GM20431 (cell line): Measurements from ENCODE around the gene TMEM132C.

ENCODE experiments used
- in situ Hi-C: fragments of 300-500 bp; cut with MseI, MboI; formaldehyde crosslinking; loops from one replicate; pipeline ENCODE4 v1.15.0; 2020; ENCODE audit warnings: low sequenced_read_pairs; ENCODE audit not compliant: unreplicated experiment

Gene TMEM132C

DNA sequence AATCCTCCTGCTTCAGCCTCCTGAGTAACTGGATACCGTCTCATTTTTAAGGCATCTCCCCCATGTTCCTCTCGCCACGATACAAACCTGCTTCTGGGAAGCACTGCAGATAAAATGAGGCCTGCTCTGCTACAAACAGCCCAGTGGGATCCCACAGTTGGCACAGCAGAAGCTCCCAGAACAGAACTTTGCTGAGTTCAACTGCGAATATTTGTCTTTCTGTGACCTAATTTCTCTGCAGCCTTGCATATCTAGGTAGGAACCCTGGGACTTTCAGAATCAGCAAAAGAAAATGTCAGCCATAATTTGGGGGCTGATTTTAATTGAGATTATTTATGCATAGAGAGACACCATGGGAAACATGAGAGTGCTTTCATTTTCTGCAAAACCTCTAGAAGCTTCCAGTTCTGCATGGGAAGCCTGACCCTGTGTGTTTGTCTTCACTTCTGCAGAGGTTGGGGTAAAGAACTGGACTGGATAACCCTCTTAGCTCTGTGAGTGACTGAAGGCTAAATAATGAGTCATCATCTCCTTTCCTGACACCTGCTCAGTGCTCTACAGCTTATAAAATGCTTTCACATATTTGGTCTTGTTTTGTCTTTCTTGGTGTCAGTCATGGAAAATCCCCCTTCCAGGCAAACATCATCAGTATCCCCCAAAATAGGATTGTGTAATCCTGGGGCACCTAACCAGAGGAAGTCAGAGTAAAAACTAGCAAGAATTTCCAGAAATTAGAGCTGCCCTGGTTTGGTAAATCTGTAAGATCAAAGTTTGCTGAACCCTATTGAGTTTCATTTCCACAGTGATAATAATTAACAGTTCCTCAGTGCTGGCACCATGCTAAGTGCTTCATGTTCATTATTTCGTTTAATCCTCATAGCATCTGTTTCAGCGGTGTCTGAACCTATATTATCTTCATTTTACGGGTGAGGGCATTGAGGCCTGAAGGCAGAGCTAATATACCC, 371.0 kb downstream of the TMEM132C start:
- in situ Hi-C loops, result no loop called here

DNA sequence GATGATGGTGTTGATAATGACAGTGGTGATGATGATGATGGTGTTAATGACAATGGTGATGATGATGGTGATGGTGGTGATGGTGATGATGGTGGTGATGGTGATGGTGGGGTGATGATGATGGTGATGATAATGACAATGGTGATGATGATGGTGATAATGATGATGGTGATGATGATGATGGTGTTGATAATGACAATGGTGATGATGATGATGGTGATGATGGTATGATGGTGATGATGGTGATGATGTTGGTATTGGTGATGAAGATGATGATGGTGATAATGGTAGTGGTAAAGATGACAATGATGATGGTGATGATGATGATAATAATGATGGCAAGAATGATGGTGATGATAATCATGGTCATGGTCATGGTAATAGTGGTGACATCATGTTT, 372.1 kb downstream of the TMEM132C start:
- in situ Hi-C loops, result no loop called here

GRCh38 chr12:128643155-128643554, 376.2 kb downstream of the TMEM132C start:
- in situ Hi-C loops, result no loop called here

DNA sequence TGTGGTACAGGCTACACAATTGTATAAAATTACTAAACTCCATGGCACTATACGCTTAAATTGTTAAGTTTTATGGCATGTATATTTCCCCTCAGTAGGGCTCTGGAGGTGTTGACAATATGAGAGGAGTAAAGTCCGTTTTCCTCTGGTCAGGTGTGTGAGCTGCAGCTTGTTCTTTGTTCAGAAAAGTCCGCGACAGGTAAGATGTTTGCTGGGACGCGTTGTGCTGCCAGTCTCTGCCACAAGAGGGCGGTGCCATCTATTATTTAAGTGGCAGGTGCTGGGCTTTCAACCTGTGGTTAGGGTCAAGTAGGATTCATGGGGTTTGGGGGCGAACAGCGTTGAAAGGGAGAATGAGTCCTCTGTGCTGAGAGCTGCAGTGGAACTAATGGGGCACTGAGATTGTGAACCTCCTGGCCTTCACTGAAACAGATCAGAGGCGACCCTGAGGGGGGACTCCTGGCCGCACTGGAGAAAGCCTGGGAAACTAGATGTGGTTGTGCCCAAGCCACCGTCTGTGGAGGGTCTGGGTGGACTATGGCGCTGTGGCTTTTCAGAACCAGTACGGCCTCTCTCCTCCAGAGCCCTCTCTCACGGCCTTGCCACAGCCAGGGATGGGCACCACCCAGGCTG, 377.8 kb downstream of the TMEM132C start:
- in situ Hi-C loops, result no loop called here

GRCh38 chr12:128649902-128650301, 382.9 kb downstream of the TMEM132C start:
- in situ Hi-C loops, result no loop called here

GRCh38 chr12:128652136-128652751, 385.3 kb downstream of the TMEM132C start:
- in situ Hi-C loops, result no loop called here

- in situ Hi-C loops, result no loop called here
Observed at GRCh38 chr12:128654468-128654867, 387.5 kb downstream of the TMEM132C start.

DNA sequence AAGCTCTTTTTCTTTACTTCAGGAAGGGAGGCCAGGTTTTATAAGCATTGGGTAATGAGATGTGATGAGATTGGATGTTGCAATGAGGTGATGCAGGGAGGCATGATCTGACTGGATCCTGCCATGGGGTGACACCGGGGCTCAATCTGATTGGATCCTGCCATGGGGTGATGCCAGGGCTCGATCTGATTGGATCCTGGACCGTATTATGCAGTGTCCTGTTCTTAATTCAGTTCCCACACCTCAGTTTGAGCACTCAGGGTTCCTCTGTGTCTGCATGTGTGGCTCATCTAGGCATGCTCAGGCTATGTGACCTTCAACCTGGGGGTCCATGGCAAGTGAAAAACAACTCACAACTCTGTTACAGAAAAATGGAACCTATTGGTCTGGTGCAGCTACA, 390.4 kb downstream of the TMEM132C start:
- in situ Hi-C loops, result no loop called here

DNA sequence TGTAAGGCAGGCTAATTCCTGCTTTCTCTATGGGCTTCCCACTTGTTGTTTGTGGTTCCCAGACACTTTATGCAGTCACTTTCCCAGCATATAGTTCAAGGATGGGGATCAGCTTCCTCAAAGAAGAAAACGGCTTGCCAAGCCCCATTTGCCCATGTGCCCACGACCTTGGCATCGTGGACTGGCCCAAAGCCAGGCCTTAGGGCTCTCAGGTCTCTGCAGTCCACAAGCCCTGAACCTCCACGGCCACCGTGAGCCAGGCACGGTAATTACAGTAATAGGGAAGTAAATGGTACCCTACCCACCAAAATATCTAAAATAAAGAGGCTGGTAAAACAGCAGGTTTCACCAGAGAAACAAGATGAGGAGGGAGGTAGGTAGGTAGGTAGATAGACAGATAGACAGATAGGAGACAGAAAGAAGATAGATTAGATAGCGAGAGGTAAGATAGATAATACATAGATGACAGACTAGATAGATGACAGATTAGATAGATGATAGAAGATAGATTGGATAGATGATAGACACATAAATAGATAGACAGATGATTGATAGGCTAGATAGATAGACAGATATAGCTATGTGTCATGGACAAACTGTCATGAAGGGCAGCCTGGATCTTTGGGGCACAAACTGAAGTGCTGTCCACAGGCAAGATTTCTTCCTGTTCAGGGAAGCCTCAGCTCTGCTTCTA, 393.7 kb downstream of the TMEM132C start:
- in situ Hi-C loops, result no loop called here

GRCh38 chr12:128661226-128661569, 394.2 kb downstream of the TMEM132C start:
- in situ Hi-C loops, result no loop called here

- in situ Hi-C loops, result no loop called here
Observed at GRCh38 chr12:128662101-128662500, 395.1 kb downstream of the TMEM132C start.

DNA sequence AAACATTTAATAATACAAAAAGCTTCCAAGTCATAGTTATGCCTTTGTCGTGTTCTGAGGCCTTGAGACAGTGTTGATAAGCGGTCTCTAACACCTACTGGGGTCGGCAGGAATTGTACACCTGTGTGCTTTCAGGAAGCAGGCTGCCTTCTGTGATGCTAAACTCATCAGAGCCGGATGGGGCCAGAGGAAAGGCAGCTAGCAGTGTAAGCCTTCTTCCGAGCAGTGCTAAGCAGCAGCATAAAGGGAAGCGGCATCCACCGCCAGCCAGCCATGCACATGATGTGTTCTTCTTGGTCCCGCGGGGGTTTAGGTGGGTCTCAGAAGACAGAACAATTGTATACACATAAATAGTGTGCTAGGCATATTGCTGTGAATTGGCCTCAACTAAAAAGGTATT, 397.5 kb downstream of the TMEM132C start:
- in situ Hi-C loops, result no loop called here

- in situ Hi-C loops, result no loop called here
Observed at GRCh38 chr12:128667193-128667592, 400.2 kb downstream of the TMEM132C start.

- in situ Hi-C loops, result no loop called here
Observed at GRCh38 chr12:128671528-128672042, 404.6 kb downstream of the TMEM132C start.

DNA sequence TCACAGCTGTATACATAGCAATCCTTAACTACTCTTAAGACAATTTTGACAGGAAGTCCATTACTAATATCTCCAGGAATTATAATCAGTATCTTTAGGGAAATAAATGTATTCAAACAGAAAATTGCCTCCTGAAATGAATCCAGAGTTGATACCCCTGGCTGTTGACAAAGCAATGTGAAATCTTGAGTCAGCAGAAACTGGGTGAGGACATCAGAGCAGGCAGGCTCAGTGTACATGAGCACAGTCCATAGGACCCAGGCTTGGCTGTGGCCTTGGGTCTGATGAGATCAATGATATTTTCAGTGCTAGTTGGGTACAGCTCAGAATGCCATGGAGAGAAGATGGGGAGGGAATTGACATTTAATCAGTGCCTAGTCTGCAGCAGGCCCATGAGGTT, 405.5 kb downstream of the TMEM132C start:
- in situ Hi-C loops, result no loop called here

- in situ Hi-C loops, result no loop called here
Observed at GRCh38 chr12:128672893-128673292, 405.9 kb downstream of the TMEM132C start.

DNA sequence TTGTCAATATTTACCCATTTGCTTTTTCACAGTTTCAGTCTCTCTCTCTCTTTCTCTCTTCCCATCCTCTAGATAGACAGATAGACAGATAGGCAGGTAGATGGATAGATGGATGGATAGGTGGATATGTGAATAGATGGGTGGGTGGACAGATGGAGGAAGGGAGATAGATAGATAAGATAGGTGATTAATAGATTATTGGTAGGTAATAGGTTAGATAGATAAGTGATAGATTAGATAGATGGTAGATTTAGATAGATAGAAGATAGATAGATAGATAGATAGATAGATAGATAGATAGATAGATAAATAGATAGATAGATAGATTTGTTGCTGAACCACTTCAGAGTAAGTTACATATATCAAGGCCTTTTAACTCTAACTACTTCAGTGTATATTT, 408.6 kb downstream of the TMEM132C start:
- in situ Hi-C loops, result no loop called here

GRCh38 chr12:128680555-128680954, 413.6 kb downstream of the TMEM132C start:
- in situ Hi-C loops, result no loop called here

GRCh38 chr12:128682548-128683275, 415.7 kb downstream of the TMEM132C start:
- in situ Hi-C loops, result no loop called here

DNA sequence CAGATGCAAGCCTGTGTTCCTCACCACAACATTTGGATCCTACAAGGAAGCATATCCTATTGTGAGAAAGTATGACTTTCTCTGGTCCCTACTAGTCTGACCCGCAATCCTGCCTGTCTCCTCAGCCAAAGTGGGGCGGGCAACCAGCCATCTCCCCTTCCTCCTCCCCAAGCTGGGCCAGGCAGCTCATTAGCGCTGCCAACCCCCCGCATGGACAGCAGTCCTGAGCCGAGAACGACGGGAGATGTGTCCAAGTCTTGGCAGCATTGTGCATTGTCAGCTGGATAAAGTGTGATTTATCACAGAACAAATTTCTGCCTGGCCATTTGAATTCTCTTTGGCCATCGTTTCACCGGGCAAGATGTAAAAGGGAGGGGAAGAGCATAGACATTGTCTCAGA, 417.4 kb downstream of the TMEM132C start:
- in situ Hi-C loops, result no loop called here
